Activated effector memory CD4-positive, alpha-beta T cell treated with anti-CD3 and anti-CD28 coated beads, Interleukin-2, amount 50 U/mL, for 16 hours (primary cell): Measurements from ENCODE around the gene SLC22A1.
"Not testable (repeated sequence)": the region's sequence is repeated elsewhere in the genome, so short reads cannot be mapped to it uniquely, and the experiment has no call there.

ENCODE experiments used
- DNase-seq: peaks from one replicate; pipeline ENCODE4 v3.0.0-alpha.2; 2020

The SLC22A1 gene

GRCh38 chr6:160140493-160140892 is 18.9 kb downstream of the SLC22A1 start:
- not testable (repeated sequence) for DNase-seq

GRCh38 chr6:160141001-160141726 is 19.5 kb downstream of the SLC22A1 start:
- DNase-seq = no peak

- no peak for DNase-seq
Observed at GRCh38 chr6:160142115-160142715, 20.6 kb downstream of the SLC22A1 start.

- DNase-seq = no peak
Observed at GRCh38 chr6:160146454-160147145, 25.0 kb downstream of the SLC22A1 start.

- no peak for DNase-seq
Observed at GRCh38 chr6:160147146-160147536, 25.5 kb downstream of the SLC22A1 start.

- DNase-seq = no peak
Observed at GRCh38 chr6:160154471-160154870, 32.9 kb downstream of the SLC22A1 start.

GRCh38 chr6:160156842-160157241 is 35.2 kb downstream of the SLC22A1 start:
- no peak for DNase-seq

GRCh38 chr6:160160450-160160849 is 38.8 kb downstream of the SLC22A1 start:
- no peak for DNase-seq

GRCh38 chr6:160160929-160161646 is 39.5 kb downstream of the SLC22A1 start:
- no peak for DNase-seq

GRCh38 chr6:160161647-160161986 is 40.0 kb downstream of the SLC22A1 start:
- DNase-seq = no peak

GRCh38 chr6:160162030-160162566 is 40.5 kb downstream of the SLC22A1 start:
- DNase-seq = no peak

GRCh38 chr6:160163425-160163824 is 41.8 kb downstream of the SLC22A1 start:
- DNase-seq = no peak

GRCh38 chr6:160163912-160164311 is 42.3 kb downstream of the SLC22A1 start:
- no peak for DNase-seq

GRCh38 chr6:160165928-160166327 is 44.3 kb downstream of the SLC22A1 start:
- not testable (repeated sequence) for DNase-seq

- no peak for DNase-seq
Observed at GRCh38 chr6:160167604-160168399, 46.2 kb downstream of the SLC22A1 start.

- no peak for DNase-seq
Observed at GRCh38 chr6:160170018-160170680, 48.5 kb downstream of the SLC22A1 start.

- no peak for DNase-seq
Observed at GRCh38 chr6:160172704-160173103, 51.1 kb downstream of the SLC22A1 start.

GRCh38 chr6:160173806-160174527 is 52.4 kb downstream of the SLC22A1 start:
- DNase-seq = no peak

GRCh38 chr6:160174681-160175080 is 53.1 kb downstream of the SLC22A1 start:
- DNase-seq = no peak

GRCh38 chr6:160177220-160177619 is 55.6 kb downstream of the SLC22A1 start:
- DNase-seq = no peak

- DNase-seq = no peak
Observed at GRCh38 chr6:160178271-160178670, 56.7 kb downstream of the SLC22A1 start.
